Activated CD8-positive, alpha-beta memory T cell treated with anti-CD3 and anti-CD28 coated beads for 36 hours (primary cell): ENCODE results near the gene RUVBL2. TPM values are rescaled to one million over a fixed set of nuclear protein-coding genes. Genes with fewer than 3 reads are reported as not detected.

Experiments
- CTCF ChIA-PET: fragments of 350-600 bp; sonication (Branson Sonifier 250); formaldehyde crosslinking; loops from one replicate; lab custom pipeline; 2021; ENCODE audit warnings: antibody characterized with exemption; lab: Charles Lee
- POLR2A ChIA-PET: fragments of 350-600 bp; sonication (Branson Sonifier 250); formaldehyde crosslinking; loops from one replicate; lab custom pipeline; 2021; ENCODE audit warnings: antibody characterized with exemption; lab: Charles Lee
- total RNA-seq, 2 experiments: library from RNA; stranded (reverse); gene quantifications; one replicate each; pipeline ENCODE4 v1.2.3, GENCODE V29; 2021

RUVBL2 gene
- 100 to 1,000 TPM; 173 to 175 TPM for total RNA-seq

DNA sequence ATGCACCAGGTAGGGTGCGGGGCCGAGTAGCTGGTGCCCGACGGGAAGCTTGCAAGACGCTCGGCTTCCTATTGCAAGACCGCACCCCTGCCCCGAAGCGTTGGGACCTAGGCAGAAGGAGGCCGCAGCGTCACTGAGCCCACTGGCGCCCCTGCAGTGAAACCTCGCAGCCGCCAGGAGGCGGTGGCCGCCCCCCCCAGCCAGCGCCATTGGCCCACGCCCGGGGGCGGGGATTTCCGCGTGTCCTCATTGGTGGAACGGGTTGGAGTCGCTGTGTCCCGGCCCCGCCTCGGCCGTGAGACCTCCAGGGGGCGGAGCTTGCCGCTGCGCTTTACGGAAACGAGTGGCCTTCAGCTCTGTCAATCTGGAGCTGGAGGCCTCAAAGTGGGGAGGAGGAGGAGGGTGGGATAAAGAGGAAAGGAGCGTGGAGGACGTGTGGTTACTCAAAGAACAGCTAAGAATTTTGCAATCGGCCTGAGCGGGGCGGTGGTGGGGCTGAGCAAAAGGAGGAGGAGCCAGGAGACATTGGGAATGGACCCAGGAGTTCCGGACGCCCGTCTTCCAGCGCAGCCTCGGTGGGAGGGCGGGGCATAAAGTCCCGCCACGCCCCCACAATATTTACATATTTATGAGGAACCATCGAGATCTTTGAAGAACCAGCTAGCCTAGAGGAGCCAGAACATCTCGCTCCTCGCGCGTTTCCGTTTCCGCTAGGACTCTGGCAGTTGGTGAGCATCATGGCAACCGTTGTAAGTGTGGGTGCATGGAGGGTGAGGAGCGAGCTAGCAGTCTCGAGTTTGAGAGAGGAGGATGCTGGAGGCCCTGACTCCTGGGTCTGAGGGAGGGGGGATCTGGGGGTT, at the start of gene RUVBL2, which contains the start of gene GYS1:
TSS of gene RUVBL2 (plus strand) at position 713 of the 860 bp plus-strand sequence. CDS start at position 738, 25 bp downstream.
TSS of gene GYS1 (minus strand) at position 135 of the 860 bp plus-strand sequence. CDS start 197 bp downstream, outside the sequence.
- POLR2A ChIA-PET: interaction anchor here (0.6 to 2.1 kb wide), 8 partner anchors 15 to 248 kb away, joined by 3 to 9 read pairs (median 4); partner anchors contain the start of genes BAX and PPP1R15A
- CTCF ChIA-PET: interaction anchor here (0.7 to 3.3 kb wide), 20 partner anchors 10 to 348 kb away, joined by 3 to 24 read pairs (median 3); partner anchors contain the start of genes CA11, CGB7, FTL and NUCB1

- ChIA-PET POLR2A (no interaction called here), CTCF (no interaction called here)
Observed at GRCh38 chr19:48945415-48945814, 48.3 kb upstream of the RUVBL2 start.

- CTCF ChIA-PET: no interaction called here
Observed at GRCh38 chr19:48945817-48946216, 47.9 kb upstream of the RUVBL2 start.

DNA sequence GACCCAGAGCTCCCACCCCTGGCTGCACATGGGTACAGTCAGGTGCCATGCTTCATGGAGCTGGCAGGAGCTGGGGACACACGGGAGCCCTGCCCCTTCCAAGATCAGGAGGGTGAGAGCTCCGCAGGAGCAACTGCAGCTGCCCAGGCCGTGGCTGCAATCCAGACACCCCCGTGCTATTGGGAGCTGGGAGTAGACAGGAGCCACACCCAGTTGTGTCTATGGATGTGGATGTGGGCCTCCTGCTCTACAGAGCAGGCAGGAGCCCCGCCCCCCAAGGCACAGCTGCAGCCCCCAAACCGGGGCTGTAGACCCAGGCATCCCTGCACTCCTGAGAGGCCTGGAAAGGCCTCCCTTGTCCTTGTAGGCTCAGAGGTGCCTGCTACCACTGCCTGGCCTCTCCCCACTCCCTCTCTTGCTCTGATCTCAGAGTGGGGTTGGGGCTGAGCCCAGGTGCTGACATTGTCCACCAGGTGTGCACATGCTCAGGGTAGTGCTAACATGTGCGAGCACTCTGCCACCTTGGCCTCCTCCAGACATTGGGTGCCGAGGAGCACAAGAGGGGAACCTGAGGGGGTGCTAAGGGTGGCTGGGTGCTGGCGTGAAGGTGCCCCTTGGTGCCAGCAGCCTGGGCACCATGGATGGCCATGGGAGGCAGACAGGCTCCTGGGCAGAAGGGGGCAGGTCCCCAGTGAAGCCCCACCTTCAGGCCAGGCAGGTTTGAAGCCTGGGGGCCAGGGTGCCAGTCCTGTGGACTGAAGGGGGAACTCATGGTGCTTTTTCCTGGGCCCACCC, 47.0 kb upstream of the RUVBL2 start:
- ChIA-PET CTCF (no interaction called here), POLR2A (no interaction called here)

More at GRCh38 chr19:48945817-48946216, 47.9 kb upstream of the RUVBL2 start:
- POLR2A ChIA-PET: no interaction called here

GRCh38 chr19:48947258-48947542, 46.5 kb upstream of the RUVBL2 start:
- ChIA-PET CTCF (no interaction called here), POLR2A (no interaction called here)

DNA sequence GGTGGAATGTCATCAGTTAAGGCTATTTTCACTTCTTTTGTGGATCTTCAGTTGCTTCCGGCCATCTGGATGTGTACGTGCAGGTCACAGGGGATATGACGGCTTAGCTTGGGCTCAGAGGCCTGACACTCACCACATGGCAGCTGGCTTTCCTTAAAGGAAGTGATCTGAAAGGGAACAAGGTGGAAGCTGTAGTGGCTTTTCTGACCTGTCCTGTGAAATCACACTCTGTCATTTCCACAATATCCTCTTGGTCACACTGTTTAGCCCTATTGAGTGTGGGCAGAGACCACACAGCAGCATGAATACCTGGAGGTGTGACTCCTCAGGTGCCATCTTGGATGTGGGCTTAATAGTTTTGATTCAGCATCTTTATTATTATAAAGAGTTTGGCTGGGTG, 43.5 kb upstream of the RUVBL2 start:
- CTCF ChIA-PET: no interaction called here
- POLR2A ChIA-PET: no interaction called here

- CTCF ChIA-PET: no interaction called here
- POLR2A ChIA-PET: no interaction called here
Observed at GRCh38 chr19:48950830-48951519, 42.7 kb upstream of the RUVBL2 start.

GRCh38 chr19:48953141-48953540, 40.5 kb upstream of the RUVBL2 start:
- ChIA-PET POLR2A (no interaction called here), CTCF (interaction anchor here (0.7 to 1.5 kb wide), 4 partner anchors 18 to 110 kb away, joined by 3 to 5 read pairs (median 3); partner anchors contain the start of genes GYS1 and RUVBL2)

DNA sequence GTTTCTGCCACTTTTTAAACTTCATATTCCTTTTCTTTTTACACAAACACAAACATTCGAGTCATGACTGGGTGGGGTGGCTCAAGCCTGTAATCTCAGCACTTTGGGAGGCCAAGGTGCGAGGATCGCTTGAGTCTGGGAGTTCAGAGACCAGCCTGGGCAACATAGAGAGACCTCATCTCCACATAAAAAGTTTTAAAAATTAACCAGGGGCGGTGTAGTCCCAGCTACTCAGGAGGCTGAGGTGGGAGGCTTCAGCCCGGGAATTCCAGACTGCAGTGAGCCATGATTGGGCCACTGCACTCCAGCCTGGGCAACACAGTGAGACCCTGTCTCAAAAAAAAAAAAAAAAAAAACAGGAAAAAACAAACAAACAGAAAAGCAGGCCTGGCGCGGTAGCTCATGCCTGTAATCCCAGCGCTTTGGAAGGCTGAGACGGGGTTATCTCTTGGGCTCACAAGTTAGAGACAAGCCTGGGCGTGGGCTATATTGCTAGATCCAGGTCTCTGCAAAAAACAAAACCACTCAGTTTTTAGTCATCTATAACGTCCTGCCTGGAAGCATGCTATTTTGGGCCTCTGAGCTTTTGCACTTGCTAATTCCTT, 39.6 kb upstream of the RUVBL2 start:
- ChIA-PET POLR2A (interaction anchor here (0.5 to 2.2 kb wide), 6 partner anchors 10 to 39 kb away, joined by 3 to 6 read pairs (median 4); partner anchors contain the start of genes FTL, GYS1 and RUVBL2), CTCF (interaction anchor here (1.0 to 1.5 kb wide), 3 partner anchors 16 to 111 kb away, joined by 3 to 5 read pairs (median 5); partner anchors contain the start of genes GYS1 and RUVBL2)

DNA sequence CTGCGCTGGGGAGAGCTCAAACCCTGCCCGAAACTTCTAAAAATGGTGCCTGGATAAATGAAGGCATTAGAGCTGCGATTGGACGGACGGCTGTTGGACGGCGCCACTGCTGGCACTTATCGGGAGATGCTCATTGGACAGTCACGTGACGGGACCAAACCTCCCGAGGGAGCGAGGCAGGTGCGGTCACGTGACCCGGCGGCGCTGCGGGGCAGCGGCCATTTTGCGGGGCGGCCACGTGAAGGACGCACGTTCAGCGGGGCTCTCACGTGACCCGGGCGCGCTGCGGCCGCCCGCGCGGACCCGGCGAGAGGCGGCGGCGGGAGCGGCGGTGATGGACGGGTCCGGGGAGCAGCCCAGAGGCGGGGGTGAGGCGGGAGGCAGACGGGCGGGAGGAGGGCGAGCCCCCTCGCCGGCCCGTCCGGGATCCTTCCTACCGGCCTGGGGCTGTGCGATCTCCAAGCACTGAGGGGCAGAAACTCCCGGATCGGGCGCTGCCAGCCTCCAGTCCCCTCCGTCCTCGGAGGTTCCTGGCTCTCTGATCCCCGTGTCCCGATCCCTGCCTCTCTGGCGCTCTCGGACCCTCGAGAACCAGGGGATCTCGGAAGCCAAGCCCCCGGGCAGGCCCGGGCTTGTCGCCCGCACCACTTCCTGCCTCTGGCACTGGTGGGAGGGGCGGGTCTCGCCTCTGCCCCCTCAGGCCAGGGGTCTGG, 38.9 kb upstream of the RUVBL2 start, which contains the start of gene BAX:
TSS of gene BAX (plus strand) at position 281 of the 713 bp plus-strand sequence. CDS start at position 335, 54 bp downstream.
- ChIA-PET CTCF (interaction anchor here (1.0 to 1.5 kb wide), 2 partner anchors 16 to 39 kb away, joined by 5 read pairs; partner anchors contain the start of genes GYS1 and RUVBL2), POLR2A (interaction anchor here (0.5 to 2.2 kb wide), 7 partner anchors 9 to 38 kb away, joined by 3 to 6 read pairs (median 4); partner anchors contain the start of genes FTL, GYS1 and RUVBL2)

- POLR2A ChIA-PET: interaction anchor here (1.0 to 2.2 kb wide), 3 partner anchors 9 to 38 kb away, joined by 4 to 6 read pairs (median 4); partner anchors contain the start of genes FTL, GYS1 and RUVBL2
Observed at GRCh38 chr19:48955308-48955958, 38.3 kb upstream of the RUVBL2 start.

GRCh38 chr19:48958006-48958405, 35.7 kb upstream of the RUVBL2 start:
- POLR2A ChIA-PET: interaction anchor here (0.7 kb wide), 2 partner anchors 23 to 626 kb away, joined by 4 to 10 read pairs; no protein-coding TSS in a partner anchor
- CTCF ChIA-PET: interaction anchor here (2.3 kb wide), 1 partner anchor 13 kb away, joined by 7 read pairs; no protein-coding TSS in a partner anchor

More at GRCh38 chr19:48955308-48955958, 38.3 kb upstream of the RUVBL2 start:
- CTCF ChIA-PET: no interaction called here

- ChIA-PET CTCF (interaction anchor here (0.7 to 2.3 kb wide), 5 partner anchors 11 to 164 kb away, joined by 3 to 7 read pairs (median 5); no protein-coding TSS in a partner anchor), POLR2A (interaction anchor here (0.5 to 0.6 kb wide), 3 partner anchors 33 to 101 kb away, joined by 3 to 4 read pairs (median 3); no protein-coding TSS in a partner anchor)
Observed at GRCh38 chr19:48959341-48960239, 34.1 kb upstream of the RUVBL2 start.

DNA sequence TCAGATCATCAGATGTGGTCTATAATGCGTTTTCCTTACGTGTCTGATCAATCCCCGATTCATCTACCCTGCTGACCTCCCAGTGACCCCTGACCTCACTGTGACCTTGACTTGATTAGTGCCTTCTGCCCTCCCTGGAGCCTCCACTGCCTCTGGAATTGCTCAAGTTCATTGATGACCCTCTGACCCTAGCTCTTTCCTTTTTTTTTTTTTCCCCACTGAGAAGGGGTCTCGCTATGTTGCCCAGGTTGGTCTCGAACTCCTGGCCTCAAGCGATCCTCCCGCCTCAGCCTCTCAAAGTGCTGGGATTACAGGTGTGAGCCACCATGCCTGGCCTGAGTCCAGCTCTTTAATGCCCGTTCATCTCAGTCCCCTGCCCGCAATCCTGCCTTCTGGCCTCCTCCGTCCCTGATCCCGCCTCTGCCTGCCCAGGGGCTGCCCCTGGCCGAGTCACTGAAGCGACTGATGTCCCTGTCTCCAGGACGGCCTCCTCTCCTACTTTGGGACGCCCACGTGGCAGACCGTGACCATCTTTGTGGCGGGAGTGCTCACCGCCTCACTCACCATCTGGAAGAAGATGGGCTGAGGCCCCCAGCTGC, 32.5 kb upstream of the RUVBL2 start:
- CTCF ChIA-PET: interaction anchor here (0.8 to 0.9 kb wide), 2 partner anchors 10 kb away, joined by 3 read pairs; no protein-coding TSS in a partner anchor
- POLR2A ChIA-PET: interaction anchor here (1.5 kb wide), 1 partner anchor 32 kb away, joined by 7 read pairs; the partner anchor contains the start of genes GYS1 and RUVBL2

DNA sequence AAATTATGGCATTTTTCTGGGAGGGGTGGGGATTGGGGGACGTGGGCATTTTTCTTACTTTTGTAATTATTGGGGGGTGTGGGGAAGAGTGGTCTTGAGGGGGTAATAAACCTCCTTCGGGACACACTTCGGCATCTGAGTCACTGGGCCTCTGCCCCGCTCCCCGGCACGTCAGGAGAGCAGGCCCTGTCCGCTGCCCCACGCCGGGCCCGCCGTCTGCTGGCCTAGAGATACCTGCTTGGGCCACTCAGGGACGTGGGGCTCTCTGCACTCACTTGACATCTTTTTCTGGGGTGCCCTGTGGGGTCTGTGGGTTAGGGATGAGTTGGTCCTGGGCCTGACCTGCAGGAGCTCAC, 32.0 kb upstream of the RUVBL2 start:
- CTCF ChIA-PET: interaction anchor here (0.7 to 1.0 kb wide), 4 partner anchors 9 to 166 kb away, joined by 3 read pairs; no protein-coding TSS in a partner anchor
- POLR2A ChIA-PET: interaction anchor here (1.5 kb wide), 1 partner anchor 32 kb away, joined by 7 read pairs; the partner anchor contains the start of genes GYS1 and RUVBL2
